H9 (cell line): Measurements from ENCODE around the gene FLT1. TPM values are rescaled to one million over a fixed set of nuclear protein-coding genes. Genes with fewer than 3 reads are reported as not detected.

Source experiments
- DNase-seq: peaks from one replicate; pipeline ENCODE4 v3.0.0-alpha.2; 2017
- H2AFZ ChIP-seq: one replicate; pipeline ENCODE4 v1.6.1; 2013; ENCODE audit warnings: mild to moderate bottlenecking, low read length, control low read depth, moderate library complexity
- H2AK5ac ChIP-seq: 2 replicates; pipeline ENCODE4 v1.6.1; 2013; ENCODE audit warnings: low read length, control low read depth, mixed read lengths; ENCODE audit not compliant: insufficient read length
- H2BK120ac ChIP-seq: one replicate; pipeline ENCODE4 v1.6.1; 2013; ENCODE audit warnings: low read depth, mild to moderate bottlenecking, low read length, control low read depth, inconsistent platforms; ENCODE audit not compliant: poor library complexity, severe bottlenecking
- H2BK12ac ChIP-seq: 2 replicates; pipeline ENCODE4 v1.6.1; 2013; ENCODE audit warnings: low read length, control low read depth, mixed read lengths, low read depth; ENCODE audit not compliant: insufficient read length
- H2BK15ac ChIP-seq: 2 replicates; pipeline ENCODE4 v1.6.1; 2013; ENCODE audit warnings: low read depth, low read length, control low read depth
- H2BK20ac ChIP-seq: one replicate; pipeline ENCODE4 v1.6.1; 2013; ENCODE audit warnings: low read depth, mild to moderate bottlenecking, low read length, control low read depth, inconsistent platforms; ENCODE audit not compliant: poor library complexity, severe bottlenecking
- H2BK5ac ChIP-seq: 2 replicates; pipeline ENCODE4 v1.6.1; 2013; ENCODE audit warnings: low read length, control low read depth, mixed read lengths; ENCODE audit not compliant: insufficient read length
- H3K14ac ChIP-seq: 2 replicates; pipeline ENCODE4 v1.6.1; 2013; ENCODE audit warnings: low read length, control low read depth; ENCODE audit not compliant: insufficient read depth
- H3K18ac ChIP-seq: 2 replicates; pipeline ENCODE4 v1.6.1; 2013; ENCODE audit warnings: low read depth, mild to moderate bottlenecking, mixed read lengths, low read length, control low read depth; ENCODE audit not compliant: insufficient read length
- H3K23ac ChIP-seq: 2 replicates; pipeline ENCODE4 v1.6.1; 2013; ENCODE audit warnings: low read length, control low read depth, mixed read lengths, low read depth; ENCODE audit not compliant: insufficient read length
- H3K23me2 ChIP-seq: 2 replicates; pipeline ENCODE4 v1.6.1; 2013; ENCODE audit warnings: low read depth, mild to moderate bottlenecking, mixed read lengths, low read length, control low read depth; ENCODE audit not compliant: insufficient read length, poor library complexity, severe bottlenecking
- H3K27ac ChIP-seq: 2 replicates; pipeline ENCODE4 v1.5.1; 2013; ENCODE audit warnings: low read length, control low read depth, mixed read lengths, low read depth; ENCODE audit not compliant: insufficient read length
- H3K27me3 ChIP-seq: 2 replicates; pipeline ENCODE4 v1.6.1; 2013; ENCODE audit warnings: low read length, control low read depth, inconsistent platforms; ENCODE audit not compliant: insufficient read depth
- H3K4ac ChIP-seq: 2 replicates; pipeline ENCODE4 v1.6.1; 2013; ENCODE audit warnings: low read depth, mild to moderate bottlenecking, control low read depth, inconsistent platforms, low read length, moderate library complexity
- H3K4me1 ChIP-seq: 2 replicates; pipeline ENCODE4 v1.6.1; 2013; ENCODE audit warnings: low read length, control low read depth, inconsistent platforms; ENCODE audit not compliant: insufficient read depth
- H3K4me2 ChIP-seq: 2 replicates; pipeline ENCODE4 v1.6.1; 2013; ENCODE audit warnings: low read length, control low read depth, mixed read lengths; ENCODE audit not compliant: insufficient read length, insufficient read depth
- H3K56ac ChIP-seq: 2 replicates; pipeline ENCODE4 v1.6.1; 2013; ENCODE audit warnings: low read depth, mild to moderate bottlenecking, mixed read lengths, low read length, control low read depth; ENCODE audit not compliant: insufficient read length
- H3K79me1 ChIP-seq: 2 replicates; pipeline ENCODE4 v1.6.1; 2013; ENCODE audit warnings: low read depth, mild to moderate bottlenecking, moderate library complexity, low read length, control low read depth, inconsistent platforms; ENCODE audit not compliant: insufficient read depth, poor library complexity, severe bottlenecking
- H3K79me2 ChIP-seq: 2 replicates; pipeline ENCODE4 v1.6.1; 2013; ENCODE audit warnings: low read length, control low read depth, inconsistent platforms; ENCODE audit not compliant: insufficient read depth
- H3K9ac ChIP-seq: 2 replicates; pipeline ENCODE4 v1.6.1; 2013; ENCODE audit warnings: low read length, control low read depth, mixed read lengths; ENCODE audit not compliant: insufficient read length; ENCODE audit errors: extremely low read depth
- H3K9me3 ChIP-seq: one replicate; pipeline ENCODE4 v1.6.1; 2013; ENCODE audit warnings: low read depth, low read length, inconsistent platforms; ENCODE audit not compliant: control insufficient read depth
- H3T11ph ChIP-seq: one replicate; pipeline ENCODE4 v1.6.1; 2013; ENCODE audit warnings: mild to moderate bottlenecking, low read length, control low read depth, inconsistent platforms
- H4K20me1 ChIP-seq: one replicate; pipeline ENCODE4 v1.6.1; 2013; ENCODE audit not compliant: control insufficient read depth, insufficient read length, insufficient read depth
- H4K5ac ChIP-seq: 2 replicates; pipeline ENCODE4 v1.6.1; 2013; ENCODE audit warnings: low read depth, mild to moderate bottlenecking, mixed read lengths, low read length, control low read depth; ENCODE audit not compliant: insufficient read length
- H4K8ac ChIP-seq: replicated peaks from 2 replicates; pipeline ENCODE4 v1.6.1; 2013; ENCODE audit warnings: low read length, control low read depth, mixed read lengths, low read depth; ENCODE audit not compliant: insufficient read length
- H4K91ac ChIP-seq: 2 replicates; pipeline ENCODE4 v1.6.1; 2013; ENCODE audit warnings: low read depth, mild to moderate bottlenecking, moderate library complexity, mixed read lengths, low read length, control low read depth; ENCODE audit not compliant: insufficient read length
- H3K27ac Mint-ChIP-seq, 3 experiments: 2 replicates in 2 of 3; 3 replicates in 1 of 3; pipeline ENCODE4 v1.8.0; 2020 to 2021; ENCODE audit warnings: mixed read lengths in 3 of 3, mild to moderate bottlenecking in 1 of 3, moderate library complexity in 1 of 3
- H3K27me3 Mint-ChIP-seq: 2 replicates; pipeline ENCODE4 v1.8.0; 2021; ENCODE audit warnings: low read depth, mild to moderate bottlenecking, moderate library complexity, mixed read lengths
- H3K36me3 Mint-ChIP-seq, 3 experiments: 2 replicates in 2 of 3; 3 replicates in 1 of 3; pipeline ENCODE4 v1.8.0; 2020 to 2021; ENCODE audit warnings: low read depth in 3 of 3, mixed read lengths in 3 of 3; ENCODE audit not compliant: insufficient read depth in 1 of 3
- H3K4me1 Mint-ChIP-seq, 2 experiments: 2 replicates each; pipeline ENCODE4 v1.8.0; 2020; ENCODE audit warnings: mixed read lengths in 2 of 2
- H3K4me3 Mint-ChIP-seq, 2 experiments: 2 replicates in 1 of 2; 3 replicates in 1 of 2; pipeline ENCODE4 v1.8.0; 2020 to 2021; ENCODE audit warnings: mild to moderate bottlenecking in 2 of 2, mixed read lengths in 2 of 2, moderate library complexity in 1 of 2
- H3K9me3 Mint-ChIP-seq, 2 experiments: 2 replicates in 1 of 2; 3 replicates in 1 of 2; pipeline ENCODE4 v1.8.0; 2020; ENCODE audit warnings: mild to moderate bottlenecking in 2 of 2, mixed read lengths in 2 of 2, moderate library complexity in 1 of 2
- WGBS: extraction: QIAGEN DNeasy Blood & Tissue Kit; methylation state at CpG from one replicate; pipeline ENCODE4 v1.1.7; 2013; ENCODE audit warnings: missing lambda C conversion rate, low lambda C conversion rate, mixed read lengths; ENCODE audit not compliant: insufficient read length; ENCODE audit errors: extremely low coverage; 5-methylcytosine and 5-hydroxymethylcytosine counted together
- total RNA-seq: library from RNA; stranded (reverse); gene quantifications from 2 replicates; pipeline ENCODE4 v1.2.1, GENCODE V29; 2021
- TF ChIP-seq, protein P1 (sequence below): fragments of 200-600 bp; sonication (generic); conservative IDR thresholded peaks from 3 replicates; pipeline ENCODE4 v1.8.0; 2021; ENCODE audit warnings: antibody characterized with exemption, mild to moderate bottlenecking

Gene FLT1
- total RNA-seq, 1 experiment from 2014 or later = 84.1 TPM

DNA sequence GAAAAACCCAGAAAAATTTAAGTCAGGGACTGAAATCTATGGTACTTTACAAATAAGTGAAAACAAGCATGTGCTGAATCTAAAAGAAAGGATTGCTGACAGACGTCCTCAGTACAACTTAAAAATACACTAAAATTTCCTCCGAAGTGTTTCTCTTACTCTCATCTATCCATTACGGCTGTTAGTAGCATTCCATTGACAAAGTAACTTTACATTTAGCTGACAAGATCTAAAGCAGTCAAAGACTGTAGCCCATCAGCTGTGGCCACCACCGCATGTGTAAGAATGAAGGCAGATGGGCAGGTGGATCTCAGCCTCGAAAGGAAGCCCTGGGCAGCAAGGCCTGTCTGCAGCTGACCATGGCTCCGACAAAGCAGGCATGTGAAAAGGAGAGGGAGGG is 59.0 kb downstream of the FLT1 start:
- no CpG with 5 or more reads among the region's 6 CpGs for WGBS
- Histone ChIP-seq H3K9ac (no peak overlapping the region), H2BK12ac (no peak overlapping the region), H3K79me1 (no peaks in the 10 kb centered on the region), H2AFZ (no peak overlapping the region), H3K56ac (no peak overlapping the region), H3K27me3 (no peaks in the 10 kb centered on the region), H3K4me1 (peaks cover 36% of the 10 kb centered on the region), H3K18ac (no peak overlapping the region), H2BK20ac (no peak overlapping the region), H3K4me2 (no peak overlapping the region), H3K4ac (no peak overlapping the region), H4K91ac (no peak overlapping the region), H3T11ph (no peak overlapping the region), H3K27ac (no peak overlapping the region), H4K5ac (no peak overlapping the region), H2AK5ac (no peak overlapping the region), H3K79me2 (no peaks in the 10 kb centered on the region), H3K23me2 (no peaks in the 10 kb centered on the region), H3K9me3 (no peaks in the 10 kb centered on the region), H3K14ac (no peak overlapping the region), H4K8ac (no peak overlapping the region), H2BK120ac (no peak overlapping the region), H4K20me1 (no peaks in the 10 kb centered on the region), H2BK5ac (no peak overlapping the region), H3K23ac (no peak overlapping the region), H2BK15ac (no peak overlapping the region)
- Mint-ChIP-seq H3K27me3 (no peaks in the 10 kb centered on the region), H3K4me1 (peaks cover 85 to 86% of the 10 kb centered on the region in 2 experiments), H3K27ac (peak overlapping the region; percentile 62 to 89 (median 67); a peak in 6 of 7 replicates), H3K9me3 (no peaks in the 10 kb centered on the region), H3K4me3 (no peak overlapping the region), H3K36me3 (peaks cover 40 to 62% (median 62%) of the 10 kb centered on the region in 3 experiments)
- DNase-seq = no peak
- TF ChIP-seq, protein P1, sequence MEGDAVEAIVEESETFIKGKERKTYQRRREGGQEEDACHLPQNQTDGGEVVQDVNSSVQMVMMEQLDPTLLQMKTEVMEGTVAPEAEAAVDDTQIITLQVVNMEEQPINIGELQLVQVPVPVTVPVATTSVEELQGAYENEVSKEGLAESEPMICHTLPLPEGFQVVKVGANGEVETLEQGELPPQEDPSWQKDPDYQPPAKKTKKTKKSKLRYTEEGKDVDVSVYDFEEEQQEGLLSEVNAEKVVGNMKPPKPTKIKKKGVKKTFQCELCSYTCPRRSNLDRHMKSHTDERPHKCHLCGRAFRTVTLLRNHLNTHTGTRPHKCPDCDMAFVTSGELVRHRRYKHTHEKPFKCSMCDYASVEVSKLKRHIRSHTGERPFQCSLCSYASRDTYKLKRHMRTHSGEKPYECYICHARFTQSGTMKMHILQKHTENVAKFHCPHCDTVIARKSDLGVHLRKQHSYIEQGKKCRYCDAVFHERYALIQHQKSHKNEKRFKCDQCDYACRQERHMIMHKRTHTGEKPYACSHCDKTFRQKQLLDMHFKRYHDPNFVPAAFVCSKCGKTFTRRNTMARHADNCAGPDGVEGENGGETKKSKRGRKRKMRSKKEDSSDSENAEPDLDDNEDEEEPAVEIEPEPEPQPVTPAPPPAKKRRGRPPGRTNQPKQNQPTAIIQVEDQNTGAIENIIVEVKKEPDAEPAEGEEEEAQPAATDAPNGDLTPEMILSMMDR = no peak
